Muscle of arm (tissue), 12 donors: Measurements from ENCODE around the gene RFX7. TPM values are rescaled to one million over a fixed set of nuclear protein-coding genes. Genes with fewer than 3 reads are reported as not detected.
A peak's percentile ranks its signal among the peaks of the same experiment; 100 is the strongest.

ENCODE experiments used
- DNase-seq: peaks from one replicate; pipeline ENCODE4 v3.0.0-alpha.2; 2013
- polyA plus RNA-seq, 12 donors: library from polyadenylated mRNA; unstranded; fragments of 120-200 nt; gene quantifications; one replicate each; pipeline ENCODE4 v1.2.1, GENCODE V29; 2013; ENCODE audit not compliant: insufficient read length in 12 of 12

The RFX7 gene
- polyA plus RNA-seq, 12 donors, result 14.2 to 28.2 (median 15.1) TPM; not detected in 1

GRCh38 chr15:56047354-56047753, 196.3 kb downstream of the RFX7 start:
- DNase-seq, result no peak

DNA sequence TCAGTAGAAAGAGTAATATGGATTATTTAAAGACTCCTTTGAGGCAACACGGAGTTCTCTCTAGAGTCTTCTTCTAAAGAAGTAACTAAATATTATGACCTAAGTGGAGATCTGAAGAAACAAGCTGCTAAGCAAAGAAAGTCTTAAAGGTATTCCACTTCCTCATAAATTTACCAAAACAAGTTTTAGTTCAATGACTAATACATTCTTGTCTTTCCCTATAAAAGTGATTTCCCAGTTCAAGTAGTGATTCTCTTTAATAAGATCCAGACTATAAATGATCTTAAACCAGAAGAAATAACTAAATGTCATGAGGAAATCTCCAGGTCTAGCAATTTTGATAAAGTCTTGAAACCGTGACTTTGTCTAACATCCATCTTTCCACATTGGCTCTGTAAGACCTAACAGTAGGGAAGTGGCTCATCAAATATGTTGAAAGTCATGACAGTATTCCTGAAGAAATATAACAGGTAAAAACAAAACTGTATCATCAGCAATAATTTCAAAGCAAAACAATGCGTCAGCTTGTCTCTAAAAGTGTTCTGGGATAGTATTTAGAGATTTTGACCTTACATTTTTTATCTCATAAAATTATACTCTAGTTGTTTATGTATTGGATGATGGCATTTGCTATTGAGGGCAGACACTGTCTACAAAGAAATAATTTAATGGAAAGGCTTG, 198.5 kb downstream of the RFX7 start:
- DNase-seq, result no peak

- peak; percentile 25 for DNase-seq
Observed at GRCh38 chr15:56042982-56043980, 200.4 kb downstream of the RFX7 start.

GRCh38 chr15:56042498-56042897, 201.2 kb downstream of the RFX7 start:
- no peak for DNase-seq

DNA sequence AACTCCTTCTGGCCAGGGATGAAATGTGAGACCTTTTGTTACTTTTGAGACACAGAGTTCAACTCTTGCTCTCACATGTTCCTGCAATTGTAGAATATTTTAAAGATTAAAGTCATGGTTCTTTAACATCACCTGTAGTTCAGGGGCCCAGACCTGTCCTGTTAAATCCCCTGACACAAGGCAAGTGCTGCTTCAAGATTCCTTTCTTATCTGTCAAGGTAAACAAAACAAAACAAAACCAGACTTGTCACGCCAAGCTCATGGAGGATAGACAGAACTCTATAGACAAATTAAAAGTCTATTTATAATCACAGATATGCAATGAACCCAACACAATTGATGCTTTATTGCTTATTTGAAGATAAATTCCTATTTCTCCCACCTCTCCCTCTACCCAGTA, 201.6 kb downstream of the RFX7 start:
- DNase-seq, result no peak

DNA sequence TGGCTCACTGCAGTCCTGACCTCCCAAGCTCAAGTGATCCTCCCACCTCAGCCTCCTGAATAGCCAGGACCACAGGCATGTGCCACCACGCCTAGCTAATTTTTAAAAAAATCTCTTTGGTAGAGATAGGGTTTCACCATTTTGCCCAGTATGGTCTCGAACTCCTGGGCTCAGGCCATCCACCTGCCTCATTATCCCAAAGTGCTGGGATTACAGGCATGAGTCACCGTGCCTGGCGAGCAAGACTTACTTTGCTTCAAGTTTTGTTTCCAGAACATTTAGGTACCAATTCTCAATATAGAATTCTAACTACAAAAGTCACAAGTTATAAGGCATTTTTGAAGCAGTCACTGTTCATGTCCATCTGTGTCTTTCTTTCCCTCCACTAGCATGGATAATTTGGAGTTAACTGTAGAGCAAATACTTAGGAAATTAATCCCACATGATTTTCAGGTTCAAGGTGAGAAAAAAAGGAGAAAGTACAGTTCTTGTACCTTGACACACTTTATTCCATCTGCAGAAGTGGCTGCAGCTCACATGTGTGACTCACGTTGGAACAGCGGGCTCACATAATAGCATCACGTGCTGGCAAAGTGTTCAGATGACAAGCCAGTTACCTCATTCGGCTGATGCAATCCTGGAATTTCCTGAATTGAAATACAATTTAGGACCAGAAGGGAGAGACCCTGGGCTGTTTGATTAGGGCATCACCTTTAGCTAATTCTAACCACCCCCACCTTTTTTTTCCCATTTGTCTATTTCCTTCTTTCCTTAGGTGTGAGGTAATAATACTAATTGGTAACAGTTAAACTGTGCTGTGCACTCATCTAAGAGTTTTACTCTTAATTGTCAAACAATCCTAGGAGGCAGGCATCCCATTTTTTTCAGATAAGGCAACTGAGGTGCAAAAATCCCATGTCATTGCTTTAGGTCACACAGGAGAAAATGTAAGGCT, 203.3 kb downstream of the RFX7 start:
- peak; percentile 80 for DNase-seq

DNA sequence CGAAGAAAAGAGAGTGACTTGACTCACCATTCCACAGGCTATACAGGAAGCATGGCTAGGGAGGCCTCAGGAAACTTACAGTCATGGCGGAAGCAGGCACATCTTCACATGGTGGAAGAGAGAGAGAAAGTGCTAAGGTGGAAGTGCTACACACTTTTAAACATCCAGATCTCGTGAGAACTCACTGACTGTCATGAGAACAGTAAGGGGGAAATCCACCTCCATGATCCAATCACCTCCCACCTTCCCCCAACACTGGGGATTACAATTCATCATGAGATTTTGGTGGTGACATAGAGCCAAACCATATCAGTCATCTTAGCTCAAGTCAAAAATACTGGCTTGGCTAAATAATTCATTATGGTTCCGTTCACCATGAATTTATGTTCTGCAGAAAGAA, 205.0 kb downstream of the RFX7 start:
- DNase-seq, result no peak

- no peak for DNase-seq
Observed at GRCh38 chr15:56038015-56038414, 205.7 kb downstream of the RFX7 start.

Other genes starting within 250 kb of the RFX7 start
- gene TEX9, start 121.5 kb upstream of the RFX7 start, polyA plus RNA-seq, result 10 to 100 TPM in 1 of 12 donors, 1 to 10 TPM in 10, not detected in 1; 1.5 to 11.8 (median 3.2) TPM
- gene MNS1, start 221.3 kb upstream of the RFX7 start, polyA plus RNA-seq, result 10 to 100 TPM in 1 of 12 donors, 1 to 10 TPM in 10, not detected in 1; 5.2 to 13.5 (median 6.7) TPM